ENCODE data around the gene SNTB2.

DNA sequence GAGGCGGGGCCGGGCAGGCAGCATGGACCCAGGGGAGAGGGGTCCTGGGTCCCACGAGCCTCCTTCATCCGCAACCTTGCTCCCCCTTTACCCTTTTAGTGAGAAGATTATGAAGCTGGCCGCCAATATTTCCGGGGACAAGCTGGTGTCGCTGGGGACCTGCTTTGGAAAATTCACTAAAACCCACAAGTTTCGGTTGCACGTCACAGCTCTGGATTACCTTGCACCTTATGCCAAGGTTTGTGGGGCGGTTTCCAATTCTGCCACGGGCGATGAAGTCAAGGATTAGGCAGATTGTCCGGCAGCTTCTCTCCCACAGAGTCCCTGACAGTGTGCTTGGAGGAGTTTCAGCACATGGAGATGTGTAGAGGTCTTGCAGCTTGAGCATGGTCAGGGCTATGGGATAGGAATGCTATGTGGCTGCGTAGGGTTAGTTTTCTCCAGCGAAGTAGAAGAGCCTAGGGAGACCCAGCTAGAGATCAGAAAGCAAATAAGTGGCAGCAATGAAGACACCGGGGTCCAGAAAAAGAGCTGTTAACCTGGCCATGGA lies 153.2 kb downstream of the SNTB2 start:
- no peak for TF ChIP-seq POLR2A (IDR thresholded peaks at IDR 0.05)
- TF ChIP-seq, protein P1, sequence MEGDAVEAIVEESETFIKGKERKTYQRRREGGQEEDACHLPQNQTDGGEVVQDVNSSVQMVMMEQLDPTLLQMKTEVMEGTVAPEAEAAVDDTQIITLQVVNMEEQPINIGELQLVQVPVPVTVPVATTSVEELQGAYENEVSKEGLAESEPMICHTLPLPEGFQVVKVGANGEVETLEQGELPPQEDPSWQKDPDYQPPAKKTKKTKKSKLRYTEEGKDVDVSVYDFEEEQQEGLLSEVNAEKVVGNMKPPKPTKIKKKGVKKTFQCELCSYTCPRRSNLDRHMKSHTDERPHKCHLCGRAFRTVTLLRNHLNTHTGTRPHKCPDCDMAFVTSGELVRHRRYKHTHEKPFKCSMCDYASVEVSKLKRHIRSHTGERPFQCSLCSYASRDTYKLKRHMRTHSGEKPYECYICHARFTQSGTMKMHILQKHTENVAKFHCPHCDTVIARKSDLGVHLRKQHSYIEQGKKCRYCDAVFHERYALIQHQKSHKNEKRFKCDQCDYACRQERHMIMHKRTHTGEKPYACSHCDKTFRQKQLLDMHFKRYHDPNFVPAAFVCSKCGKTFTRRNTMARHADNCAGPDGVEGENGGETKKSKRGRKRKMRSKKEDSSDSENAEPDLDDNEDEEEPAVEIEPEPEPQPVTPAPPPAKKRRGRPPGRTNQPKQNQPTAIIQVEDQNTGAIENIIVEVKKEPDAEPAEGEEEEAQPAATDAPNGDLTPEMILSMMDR (IDR thresholded peaks at IDR 0.05), result no peak
